Hematopoietic multipotent progenitor cell treated with erythropoietin and hydrocortisone succinate and interleukin-3 and kit ligand, for 8 days (in vitro differentiated cells): Measurements from ENCODE around the gene RNASE4.

ENCODE experiments used
- DNase-seq: peaks from one replicate; pipeline ENCODE4 v3.0.0-alpha.2; 2015

Gene RNASE4

GRCh38 chr14:20676072-20676471, 8.3 kb upstream of the RNASE4 start:
- no peak for DNase-seq

DNA sequence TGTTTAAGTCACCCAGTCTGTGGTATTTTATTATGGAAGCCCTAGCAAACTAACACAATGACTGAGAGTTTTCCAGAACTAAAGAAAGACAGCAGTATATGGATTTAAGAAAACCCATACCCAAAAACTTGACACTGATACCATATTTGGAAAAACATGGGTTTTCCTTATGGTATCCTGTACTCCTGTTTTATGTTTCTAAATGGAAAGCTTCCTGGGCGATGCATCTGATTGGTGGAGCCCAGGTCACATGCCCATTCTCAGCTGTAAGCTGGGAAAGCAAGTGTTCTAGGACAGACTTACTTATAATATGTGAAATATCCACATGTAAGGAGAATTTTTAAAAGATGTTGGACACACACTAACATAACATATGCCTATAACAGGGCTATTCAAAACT, 4.5 kb upstream of the RNASE4 start:
- peak; percentile 50 for DNase-seq

DNA sequence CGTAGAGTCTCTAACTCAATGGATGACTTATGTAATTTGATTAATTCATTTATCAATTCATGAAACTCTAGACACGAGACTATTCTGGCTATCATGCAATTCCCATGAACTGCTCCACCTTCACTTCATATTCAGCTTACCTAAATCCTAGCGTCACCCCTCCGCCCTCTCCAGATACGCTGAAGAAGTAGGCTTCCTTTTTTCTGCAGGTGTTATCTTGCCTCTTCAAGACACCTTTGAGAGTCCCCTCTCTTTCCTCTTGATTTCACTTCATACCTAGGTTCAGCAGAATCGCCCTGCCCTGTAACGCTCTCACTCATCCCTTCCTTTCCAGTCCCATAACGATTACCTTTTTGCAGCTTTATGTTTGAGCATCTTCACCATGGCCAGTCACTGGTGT, 4.0 kb upstream of the RNASE4 start:
- DNase-seq: no peak

- no peak for DNase-seq
Observed at GRCh38 chr14:20680843-20681347, 3.5 kb upstream of the RNASE4 start.

- peak; percentile 89 for DNase-seq
Observed at GRCh38 chr14:20681348-20682126, 2.8 kb upstream of the RNASE4 start.

DNA sequence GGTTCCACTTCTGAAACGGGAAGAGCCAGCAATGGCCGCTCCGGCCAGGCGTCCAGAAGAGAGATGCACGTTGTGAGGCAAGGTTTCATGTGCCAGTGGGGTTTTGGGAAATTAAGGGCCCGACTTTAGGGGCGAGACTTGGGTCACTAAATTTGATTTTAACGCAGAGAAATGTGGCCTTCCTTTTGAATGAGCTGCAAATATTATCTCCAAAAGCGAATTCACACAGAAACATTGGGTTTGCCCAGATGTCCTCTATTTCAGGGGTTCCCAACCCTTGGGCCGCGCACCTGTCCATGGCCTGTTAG, 2.3 kb upstream of the RNASE4 start:
- no peak for DNase-seq

DNA sequence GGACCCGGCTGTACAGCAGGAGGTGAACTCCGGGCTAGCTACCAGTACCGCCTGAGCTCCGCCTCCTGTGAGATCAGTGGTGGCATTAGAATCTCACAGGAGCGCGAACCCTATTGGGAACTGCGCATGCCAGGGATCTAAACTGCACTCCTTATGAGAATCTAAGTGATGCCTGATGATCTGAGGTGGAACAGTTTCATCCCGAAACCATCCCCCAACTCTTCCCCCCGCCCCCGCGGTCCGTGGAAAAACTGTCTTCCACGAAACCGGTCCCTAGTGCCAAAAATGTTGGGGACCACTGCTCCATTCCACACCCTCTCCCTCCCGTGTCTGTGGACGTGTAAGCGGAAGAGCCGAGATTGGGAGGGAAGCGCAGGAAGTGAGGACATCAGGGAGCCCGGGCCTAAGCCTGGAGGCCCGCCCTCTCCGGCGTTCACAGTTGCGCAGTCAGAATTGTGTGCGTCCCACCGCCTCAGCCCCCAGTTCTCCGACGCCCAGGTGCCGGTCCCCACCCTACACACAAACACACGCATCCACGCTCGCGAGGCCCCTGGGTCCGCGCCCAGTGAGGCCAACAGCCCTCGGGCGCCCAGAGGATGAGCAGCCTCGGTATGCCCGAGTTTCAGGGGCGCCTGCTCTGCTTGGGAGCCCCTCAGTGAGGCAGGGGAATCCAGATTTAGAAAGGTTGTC, 1.8 kb upstream of the RNASE4 start:
- DNase-seq: peak; percentile 79

DNA sequence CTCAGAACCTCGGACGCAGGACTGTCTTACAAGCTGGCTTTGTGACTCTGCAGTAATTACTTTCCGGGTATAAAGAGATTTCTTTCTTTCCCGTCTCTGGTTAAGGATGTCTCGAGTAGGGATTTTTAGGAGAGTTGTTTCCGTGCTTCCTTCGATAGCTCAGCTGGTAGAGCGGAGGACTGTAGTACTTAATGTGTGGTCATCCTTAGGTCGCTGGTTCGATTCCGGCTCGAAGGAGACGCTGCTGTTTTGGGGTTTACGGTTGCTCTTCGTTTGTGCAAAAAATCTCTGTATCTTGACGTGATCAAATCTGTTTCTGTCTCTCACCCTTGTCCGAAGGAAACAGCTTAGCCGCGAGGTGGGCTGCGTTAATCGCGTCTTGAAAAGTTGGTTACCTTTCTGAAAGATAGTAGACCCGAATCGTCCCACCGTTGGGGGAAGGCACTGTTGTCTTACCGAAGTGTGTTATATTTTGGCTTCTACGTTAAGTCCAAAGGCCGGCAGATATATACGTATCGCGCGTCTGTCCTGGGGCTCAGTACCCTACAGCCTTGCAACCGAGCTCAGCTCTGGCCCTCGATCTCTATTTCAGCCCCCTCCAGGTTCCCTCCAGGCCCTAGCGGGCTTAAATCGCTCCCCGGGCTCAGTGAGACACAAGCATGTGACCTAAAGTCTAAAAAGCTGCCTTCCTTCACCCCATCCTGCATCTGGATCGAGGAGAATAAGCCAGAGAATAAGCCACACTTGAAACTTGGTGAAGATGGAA, 1.1 kb upstream of the RNASE4 start:
- peak; percentile 95 for DNase-seq

- no peak for DNase-seq
Observed at GRCh38 chr14:20684662-20685456, 499 bp downstream of the RNASE4 start.

GRCh38 chr14:20686386-20687143, 2.2 kb downstream of the RNASE4 start:
- no peak for DNase-seq

DNA sequence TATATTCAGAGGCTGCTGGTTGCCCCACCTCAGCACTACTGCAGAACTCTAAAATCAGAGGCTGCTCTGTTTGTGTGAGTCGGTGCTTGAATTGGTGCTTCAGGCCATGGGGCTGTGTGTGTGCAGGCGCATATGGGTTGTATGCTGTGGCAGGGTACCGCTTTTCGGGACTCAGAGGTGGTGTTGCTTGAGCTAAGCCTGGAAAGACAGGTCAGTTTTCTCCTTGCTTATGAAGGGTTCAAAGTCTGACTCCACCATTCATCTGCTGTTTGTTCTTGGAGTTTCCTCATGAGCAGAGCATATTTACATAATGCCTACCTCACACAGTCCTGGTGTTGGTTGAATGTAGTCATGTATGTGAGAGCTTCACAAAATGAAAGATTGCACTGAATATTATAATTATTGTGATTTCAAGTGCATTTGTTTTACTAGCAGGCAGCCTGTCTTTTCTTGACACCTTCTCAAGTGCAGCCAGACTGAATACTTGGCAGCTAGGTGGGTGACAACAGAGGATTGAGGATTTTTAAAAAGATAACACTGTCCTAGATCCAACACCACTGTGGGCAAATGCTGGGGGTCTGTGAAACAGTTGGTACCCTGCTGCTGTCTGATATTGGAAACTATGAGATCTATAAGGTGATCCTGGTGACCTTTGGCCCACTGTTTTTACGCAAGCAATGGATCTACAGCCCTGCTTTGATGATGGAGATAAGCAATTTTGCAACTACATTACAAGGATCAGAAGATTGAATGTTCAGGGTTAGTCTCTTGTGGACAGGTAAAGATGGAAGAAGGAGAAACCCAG, 3.2 kb downstream of the RNASE4 start:
- no peak for DNase-seq

GRCh38 chr14:20688167-20688839, 3.9 kb downstream of the RNASE4 start, which contains the start of gene ANG:
TSS of gene ANG (plus strand) at chr14:20688764. CDS start at chr14:20693565, 4,801 bp downstream.
- no peak for DNase-seq

GRCh38 chr14:20690848-20691640, 6.7 kb downstream of the RNASE4 start:
- peak; percentile 82 for DNase-seq

DNA sequence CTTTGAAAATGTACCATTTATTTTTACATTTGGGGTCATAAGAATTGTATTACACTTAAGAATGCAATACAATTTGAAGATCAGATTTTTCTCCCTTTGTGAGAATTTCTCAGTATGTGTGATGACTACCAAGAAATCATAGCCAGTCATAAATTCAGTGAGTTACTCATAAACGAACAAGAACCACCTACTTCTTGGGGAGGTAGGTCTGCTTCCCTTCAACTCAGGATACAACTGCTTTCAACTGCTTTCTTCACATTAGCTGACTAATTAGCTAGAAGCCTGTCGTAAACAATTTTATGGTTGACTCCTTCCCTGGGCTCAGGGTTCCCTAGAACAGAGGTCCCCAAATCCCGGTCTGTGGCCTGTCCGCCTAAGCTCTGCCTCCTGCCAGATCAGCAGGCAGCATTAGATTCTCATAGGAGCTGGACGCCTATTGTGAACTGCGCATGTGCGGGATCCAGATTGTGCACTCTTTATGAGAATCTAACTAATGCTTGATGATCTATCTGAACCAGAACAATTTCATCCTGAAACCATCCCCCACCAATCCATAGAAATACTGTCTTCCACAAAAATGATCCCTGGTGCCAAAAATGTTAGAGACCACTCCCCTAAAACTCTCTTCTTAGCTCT, 7.9 kb downstream of the RNASE4 start:
- DNase-seq: no peak

DNA sequence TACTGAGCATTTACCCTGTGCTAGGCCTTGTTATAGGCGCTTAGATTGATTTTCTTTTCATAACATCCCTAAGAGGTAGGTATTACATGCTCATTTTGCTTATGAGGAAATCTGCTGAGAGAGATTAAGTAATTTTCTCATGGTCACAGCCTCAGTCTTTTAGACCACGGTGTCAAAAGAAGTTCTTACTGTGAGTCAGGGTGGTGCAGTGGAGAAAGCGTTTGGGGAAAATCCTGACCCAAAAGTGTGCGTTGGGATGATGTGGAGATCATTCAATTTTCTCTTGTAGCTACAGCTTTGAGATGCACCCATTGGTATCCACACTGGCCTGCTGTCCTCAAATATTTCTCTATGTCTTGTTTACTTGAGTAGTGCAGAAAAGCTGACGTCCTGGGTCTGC, 12.4 kb downstream of the RNASE4 start:
- DNase-seq: no peak

DNA sequence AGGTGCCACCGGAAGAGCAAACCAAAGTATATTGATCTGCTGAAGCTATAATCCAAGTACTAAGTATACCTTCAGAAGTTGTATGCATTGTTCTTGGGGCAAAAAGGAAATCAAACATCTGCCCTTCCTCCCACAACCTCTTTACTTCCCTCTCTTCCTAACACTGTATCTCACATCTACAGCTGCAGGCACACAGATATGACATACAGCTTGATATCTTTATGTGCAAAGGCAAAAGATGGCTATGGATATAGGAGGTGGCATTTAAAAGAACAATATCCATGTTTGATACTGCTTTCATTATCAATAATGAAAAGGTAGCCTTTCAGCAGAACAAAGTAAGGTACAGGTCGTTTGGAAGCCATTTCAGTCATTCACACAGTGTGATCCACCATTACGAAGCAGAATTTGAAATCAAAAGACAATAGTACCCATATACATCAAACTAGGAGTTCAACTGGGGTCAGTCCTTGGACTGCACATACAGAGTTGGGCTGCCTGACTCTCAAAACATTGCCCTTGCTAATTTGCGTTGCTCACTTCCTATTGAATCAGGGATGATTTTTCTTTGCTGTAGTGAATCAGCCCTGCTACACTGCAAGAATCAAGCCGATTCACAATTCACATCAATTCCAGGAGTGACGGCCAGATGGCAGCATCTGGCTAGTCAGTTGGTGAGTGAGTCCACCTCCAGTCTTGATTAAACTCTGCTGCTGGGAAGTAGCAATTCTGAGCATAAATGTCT, 13.1 kb downstream of the RNASE4 start:
- peak; percentile 94 for DNase-seq

DNA sequence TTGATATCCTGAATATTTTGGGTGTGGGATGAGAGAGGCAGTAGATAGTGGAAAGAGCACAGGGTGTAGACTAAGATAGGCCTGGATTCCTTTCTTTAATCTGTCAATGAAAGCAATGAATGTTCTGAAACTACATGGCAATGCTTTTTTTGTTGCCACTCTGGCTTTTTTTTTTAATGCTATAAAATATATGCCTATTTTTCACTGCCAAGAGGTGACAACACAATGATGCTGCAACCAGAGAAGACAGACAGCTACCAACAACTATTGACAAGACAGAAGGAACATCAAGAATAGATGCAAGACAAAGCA, 13.6 kb downstream of the RNASE4 start:
- DNase-seq: no peak

DNA sequence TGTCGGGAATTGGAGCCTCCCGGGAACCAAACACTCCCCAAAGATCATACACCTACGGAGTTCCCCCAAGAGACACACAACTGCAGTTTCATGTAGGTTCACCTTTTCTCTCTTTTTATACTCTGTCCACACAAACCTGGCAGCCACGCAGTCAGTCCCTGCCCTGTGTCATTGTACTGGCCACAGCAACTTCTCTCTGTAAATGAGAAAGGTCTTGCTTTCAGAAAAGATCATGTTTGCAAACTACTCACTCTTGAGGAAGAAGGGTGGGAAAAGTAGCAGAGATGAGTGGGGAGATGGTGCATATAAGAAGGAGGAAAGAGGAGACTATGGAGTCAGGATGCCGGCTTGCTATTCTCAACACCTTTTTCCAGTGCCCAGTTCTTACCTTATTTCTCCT, 14.6 kb downstream of the RNASE4 start:
- DNase-seq: no peak

- no peak for DNase-seq
Observed at GRCh38 chr14:20699931-20700330, 15.6 kb downstream of the RNASE4 start.
